Liver (tissue), 9 donors: ENCODE results near the gene STOML1. TPM values are rescaled to one million over a fixed set of nuclear protein-coding genes. Genes with fewer than 3 reads are reported as not detected.

Experiments
- DNase-seq: peaks from one replicate; pipeline ENCODE4 v3.0.0-alpha.2; 2017; ENCODE audit warnings: low spot score
- H3K27ac ChIP-seq, 2 donors: one replicate each; pipeline ENCODE4 v1.7.0; 2013; ENCODE audit warnings: inconsistent platforms in 2 of 2, low read length in 2 of 2, control low read depth in 1 of 2, low read depth in 1 of 2, mild to moderate bottlenecking in 1 of 2
- H3K27me3 ChIP-seq, 4 donors: one replicate each; pipeline versions ENCODE4 v1.6.1 to v1.7.0; 2013; ENCODE audit warnings: low read length in 3 of 4, inconsistent platforms in 1 of 4, mild to moderate bottlenecking in 1 of 4, moderate library complexity in 1 of 4; ENCODE audit not compliant: control insufficient read depth in 4 of 4, insufficient read depth in 4 of 4
- H3K36me3 ChIP-seq, 4 donors: one replicate each; pipeline versions ENCODE4 v1.6.1 to v1.7.0; 2013; ENCODE audit warnings: low read length in 3 of 4, mild to moderate bottlenecking in 3 of 4, low read depth in 1 of 4, moderate library complexity in 1 of 4; ENCODE audit not compliant: control insufficient read depth in 4 of 4, insufficient read depth in 3 of 4
- H3K4me1 ChIP-seq, 4 donors: one replicate each; pipeline versions ENCODE4 v1.6.1 to v1.7.0; 2013; ENCODE audit warnings: low read length in 3 of 4, mild to moderate bottlenecking in 3 of 4, moderate library complexity in 1 of 4; ENCODE audit not compliant: control insufficient read depth in 4 of 4, insufficient read depth in 4 of 4
- H3K4me3 ChIP-seq, 3 donors: one replicate each; pipeline versions ENCODE4 v1.6.1 to v1.7.0; 2013; ENCODE audit warnings: low read length in 3 of 3, control low read depth in 1 of 3, low read depth in 1 of 3, mild to moderate bottlenecking in 1 of 3
- H3K9ac ChIP-seq, 2 donors: one replicate each; pipeline ENCODE4 v1.7.0; 2013; ENCODE audit warnings: low read length in 2 of 2, mild to moderate bottlenecking in 2 of 2, moderate library complexity in 2 of 2, control low read depth in 1 of 2, low read depth in 1 of 2
- H3K9me3 ChIP-seq, 4 donors: one replicate each; pipeline versions ENCODE4 v1.6.1 to v1.7.0; 2013; ENCODE audit warnings: low read length in 3 of 4; ENCODE audit not compliant: control insufficient read depth in 4 of 4
- ATF3 ChIP-seq: IDR thresholded peaks from 2 replicates; pipeline ENCODE4 v1.6.1; 2016; ENCODE audit warnings: antibody characterized with exemption
- CTCF ChIP-seq: fragments of 150-350 bp; IDR thresholded peaks from 2 replicates; pipeline ENCODE4 v1.5.1; 2017; ENCODE audit warnings: improper control_type of control experiment, low read depth, low read length; ENCODE audit not compliant: missing input control
- EGR1 ChIP-seq, 2 donors: IDR thresholded peaks; 2 replicates each; pipeline ENCODE4 v1.6.1; 2016 to 2018; ENCODE audit warnings: antibody characterized with exemption in 2 of 2, low read depth in 2 of 2
- FOXA1 ChIP-seq: IDR thresholded peaks from 2 replicates; pipeline ENCODE4 v1.6.1; 2016; ENCODE audit warnings: antibody characterized with exemption
- FOXA2 ChIP-seq: IDR thresholded peaks from 2 replicates; pipeline ENCODE4 v1.6.1; 2016; ENCODE audit warnings: antibody characterized with exemption
- HNF4A ChIP-seq, 2 donors: conservative IDR thresholded peaks; 2 replicates each; pipeline ENCODE4 v1.6.1; 2016; ENCODE audit warnings: antibody characterized with exemption in 2 of 2, mild to moderate bottlenecking in 2 of 2
- HNF4G ChIP-seq: IDR thresholded peaks from 2 replicates; pipeline ENCODE4 v1.6.1; 2016; ENCODE audit warnings: antibody characterized with exemption
- JUND ChIP-seq, 2 donors: IDR thresholded peaks; 2 replicates each; pipeline ENCODE4 v1.6.1; 2016; ENCODE audit warnings: antibody characterized with exemption in 2 of 2
- MAX ChIP-seq: IDR thresholded peaks from 2 replicates; pipeline ENCODE4 v1.6.1; 2016; ENCODE audit warnings: antibody characterized with exemption
- RAD21 ChIP-seq, 2 donors: IDR thresholded peaks; 2 replicates each; pipeline ENCODE4 v1.6.1; 2016; ENCODE audit warnings: antibody characterized with exemption in 2 of 2, mild to moderate bottlenecking in 2 of 2
- REST ChIP-seq: IDR thresholded peaks from 2 replicates; pipeline ENCODE4 v1.6.1; 2016; ENCODE audit warnings: antibody characterized with exemption, mild to moderate bottlenecking
- RXRA ChIP-seq, 2 donors: IDR thresholded peaks; 2 replicates each; pipeline ENCODE4 v1.6.1; 2017 to 2018; ENCODE audit warnings: antibody characterized with exemption in 2 of 2, mild to moderate bottlenecking in 1 of 2
- TAF1 ChIP-seq: conservative IDR thresholded peaks from 2 replicates; pipeline ENCODE4 v1.6.1; 2016; ENCODE audit warnings: antibody characterized with exemption, mild to moderate bottlenecking
- YY1 ChIP-seq: IDR thresholded peaks from 2 replicates; pipeline ENCODE4 v1.6.1; 2016; ENCODE audit warnings: antibody characterized with exemption, mild to moderate bottlenecking
- ZBTB33 ChIP-seq: IDR thresholded peaks from 2 replicates; pipeline ENCODE4 v1.6.1; 2016; ENCODE audit warnings: antibody characterized with exemption
- whole genome bisulfite sequencing: extraction: QIAGEN DNeasy Blood & Tissue Kit; methylation state at CpG from one replicate; pipeline ENCODE4 v1.1.7; 2013; 5-methylcytosine and 5-hydroxymethylcytosine counted together
- polyA plus RNA-seq, 2 donors: library from polyadenylated mRNA; stranded (reverse) in 1 of 2; unstranded in 1 of 2; fragments of 200-250 nt in 1 of 2; fragments of >200 nt in 1 of 2; fragmentation: Nextera tagmentation in 1 of 2; extraction: Ambion mirVana in 1 of 2; gene quantifications; one replicate each; pipeline versions ENCODE4 v1.2.1 to v1.2.3, GENCODE V29; 2013 to 2015
- total RNA-seq, 2 donors: library from RNA; depleted of rRNA; stranded (reverse); fragments of >200 nt; gene quantifications; one replicate each; pipeline ENCODE4 v1.2.3, GENCODE V29; 2014
- donor health status: healthy.
- donor health status: healthy.
- donor health status: healthy.
- donor health status: healthy.
- donor health status: healthy.

The STOML1 gene
- total and polyA plus RNA-seq, 4 donors: 5.4 to 9.4 (median 6.4) TPM

- TF ChIP-seq REST: no peak
Measured at GRCh38 chr15:74022706-74023470, 30.8 kb upstream of the STOML1 start (continued).

- Histone ChIP-seq H3K27me3 (no peaks in the 10 kb centered on the region), H3K36me3 (peaks cover 12 to 21% (median 15%) of the 10 kb centered on the region in 4 donors), H3K4me3 (no peak overlapping the region), H3K9ac (no peak overlapping the region), H3K27ac (no peak overlapping the region), H3K9me3 (no peaks in the 10 kb centered on the region), H3K4me1 (peaks cover 0 to 9% (median 0%) of the 10 kb centered on the region in 4 donors)
- WGBS: 77% methylated on average over 2 of the region's 2 CpGs
- no peak for DNase-seq
- TF ChIP-seq YY1 (no peak), FOXA2 (no peak), CTCF (no peak), RAD21 (IDR thresholded peaks at IDR 0.05) (no peak), EGR1 (IDR thresholded peaks at IDR 0.05; ENCODE audit: low read depth in 2 of 2) (no peak), JUND (IDR thresholded peaks at IDR 0.05) (no peak)
Measured at GRCh38 chr15:74019734-74020133, 27.6 kb upstream of the STOML1 start.

- Histone ChIP-seq H3K4me3 (no peak overlapping the region), H3K4me1 (peaks cover 9 to 53% (median 44%) of the 10 kb centered on the region in 4 donors), H3K27ac (no peak overlapping the region), H3K9ac (no peak overlapping the region), H3K27me3 (no peaks in the 10 kb centered on the region), H3K9me3 (no peaks in the 10 kb centered on the region), H3K36me3 (peaks cover 0 to 3% (median 1%) of the 10 kb centered on the region in 4 donors)
- DNase-seq: no peak
- 44% methylated on average over 2 of the region's 2 CpGs for WGBS
- TF ChIP-seq YY1 (no peak), ZBTB33 (no peak), CTCF (no peak), RXRA (IDR thresholded peaks at IDR 0.05) (peak in 1 of 2 donors; percentile 53), EGR1 (IDR thresholded peaks at IDR 0.05; ENCODE audit: low read depth in 2 of 2) (no peak), HNF4A (conservative IDR thresholded peaks at IDR 0.05) (peak; percentile 37 to 61), JUND (IDR thresholded peaks at IDR 0.05) (peak in 1 of 2 donors; percentile 36), ATF3 (no peak), MAX (no peak), FOXA1 (no peak), HNF4G (no peak), TAF1 (no peak), RAD21 (IDR thresholded peaks at IDR 0.05) (no peak), FOXA2 (no peak)
Measured at GRCh38 chr15:74013374-74013894, 21.3 kb upstream of the STOML1 start.
